PC-9 (cell line): ENCODE results near the gene MUCL3. TPM values are rescaled to one million over a fixed set of nuclear protein-coding genes. Genes with fewer than 3 reads are reported as not detected.

ENCODE experiments used
- BruUV-seq: library from RNA; stranded (reverse); fragments of 400-500 nt; replicated peaks from 2 replicates; lab custom pipeline; 2021; lab: Mats Ljungman, UMichigan
- CTCF ChIA-PET: fragments of 300-600 bp; sonication (Branson Sonifier 250); formaldehyde crosslinking; loops from one replicate; lab custom pipeline; 2022; ENCODE audit warnings: antibody characterized with exemption; lab: Charles Lee
- POLR2A ChIA-PET: fragments of 300-600 bp; sonication (Branson Sonifier 250); formaldehyde crosslinking; loops from one replicate; lab custom pipeline; 2022; ENCODE audit warnings: antibody characterized with exemption; ENCODE audit not compliant: unreplicated experiment; lab: Charles Lee
- DNase-seq, 2 experiments: peaks; one replicate each; pipeline versions ENCODE4 v3.0.0 to v3.0.0-alpha.2; 2015 to 2022; ENCODE audit warnings: mixed read lengths in 1 of 2
- H2AFZ ChIP-seq: fragments of 200-600 bp; sonication (generic); 2 replicates; pipeline ENCODE4 v1.8.1; 2017; ENCODE audit warnings: antibody characterized with exemption
- H3F3A ChIP-seq: fragments of 200-600 bp; sonication (generic); 2 replicates; pipeline ENCODE4 v1.8.1; 2017; ENCODE audit warnings: antibody characterized with exemption, mild to moderate bottlenecking, low read depth; ENCODE audit not compliant: insufficient read depth
- H3K27ac ChIP-seq: fragments of 200-600 bp; sonication (generic); 2 replicates; pipeline ENCODE4 v1.6.1; 2016; ENCODE audit warnings: mixed run types
- H3K27me3 ChIP-seq: fragments of 200-600 bp; sonication (generic); 2 replicates; pipeline ENCODE4 v1.6.1; 2016; ENCODE audit warnings: low read depth, mixed run types; ENCODE audit not compliant: insufficient read depth
- H3K36me3 ChIP-seq: fragments of 200-600 bp; sonication (generic); 2 replicates; pipeline ENCODE4 v1.6.1; 2016; ENCODE audit warnings: low read depth, mixed run types
- H3K4me1 ChIP-seq: fragments of 200-600 bp; sonication (generic); replicated peaks from 2 replicates; pipeline ENCODE4 v1.6.1; 2016; ENCODE audit warnings: mixed run types; ENCODE audit not compliant: insufficient read depth
- H3K4me2 ChIP-seq: fragments of 200-600 bp; sonication (generic); 2 replicates; pipeline ENCODE4 v1.6.1; 2017; ENCODE audit warnings: mixed run types
- H3K4me3 ChIP-seq: fragments of 200-600 bp; sonication (generic); 2 replicates; pipeline ENCODE4 v1.6.1; 2016; ENCODE audit warnings: mixed run types
- H3K79me2 ChIP-seq: fragments of 200-600 bp; sonication (generic); 2 replicates; pipeline ENCODE4 v1.6.1; 2017; ENCODE audit warnings: low read depth, mixed run types
- H3K9me2 ChIP-seq: fragments of 200-600 bp; sonication (generic); 2 replicates; pipeline ENCODE4 v1.8.1; 2017; ENCODE audit warnings: mild to moderate bottlenecking; ENCODE audit not compliant: insufficient read depth
- H3K9me3 ChIP-seq: fragments of 200-600 bp; sonication (generic); 2 replicates; pipeline ENCODE4 v1.8.1; 2016; ENCODE audit warnings: low read depth; ENCODE audit not compliant: insufficient read depth
- H4K20me1 ChIP-seq: fragments of 200-600 bp; sonication (generic); 2 replicates; pipeline ENCODE4 v1.8.1; 2017; ENCODE audit not compliant: insufficient read depth
- EZH2 ChIP-seq: fragments of 200-600 bp; sonication (generic); IDR thresholded peaks from 2 replicates; pipeline ENCODE4 v1.8.0; 2017; ENCODE audit warnings: antibody characterized with exemption, low read depth
- intact Hi-C: fragments of 100-400 bp; cut with micrococcal nuclease; formaldehyde crosslinking; loops from one replicate; pipeline ENCODE4 v1.10.0; 2022; ENCODE audit not compliant: unreplicated experiment
- total RNA-seq: library from RNA; stranded (reverse); gene quantifications from 2 replicates; pipeline ENCODE4 v1.2.3, GENCODE V29; 2021
- TF ChIP-seq, protein P1 (sequence below): fragments of 200-600 bp; sonication (generic); conservative IDR thresholded peaks from 2 replicates; pipeline ENCODE4 v1.6.1; 2017; ENCODE audit warnings: mixed run types, antibody characterized with exemption, mild to moderate bottlenecking, moderate library complexity

Gene MUCL3
- total RNA-seq, 1 experiment from 2014 or later = not detected

DNA sequence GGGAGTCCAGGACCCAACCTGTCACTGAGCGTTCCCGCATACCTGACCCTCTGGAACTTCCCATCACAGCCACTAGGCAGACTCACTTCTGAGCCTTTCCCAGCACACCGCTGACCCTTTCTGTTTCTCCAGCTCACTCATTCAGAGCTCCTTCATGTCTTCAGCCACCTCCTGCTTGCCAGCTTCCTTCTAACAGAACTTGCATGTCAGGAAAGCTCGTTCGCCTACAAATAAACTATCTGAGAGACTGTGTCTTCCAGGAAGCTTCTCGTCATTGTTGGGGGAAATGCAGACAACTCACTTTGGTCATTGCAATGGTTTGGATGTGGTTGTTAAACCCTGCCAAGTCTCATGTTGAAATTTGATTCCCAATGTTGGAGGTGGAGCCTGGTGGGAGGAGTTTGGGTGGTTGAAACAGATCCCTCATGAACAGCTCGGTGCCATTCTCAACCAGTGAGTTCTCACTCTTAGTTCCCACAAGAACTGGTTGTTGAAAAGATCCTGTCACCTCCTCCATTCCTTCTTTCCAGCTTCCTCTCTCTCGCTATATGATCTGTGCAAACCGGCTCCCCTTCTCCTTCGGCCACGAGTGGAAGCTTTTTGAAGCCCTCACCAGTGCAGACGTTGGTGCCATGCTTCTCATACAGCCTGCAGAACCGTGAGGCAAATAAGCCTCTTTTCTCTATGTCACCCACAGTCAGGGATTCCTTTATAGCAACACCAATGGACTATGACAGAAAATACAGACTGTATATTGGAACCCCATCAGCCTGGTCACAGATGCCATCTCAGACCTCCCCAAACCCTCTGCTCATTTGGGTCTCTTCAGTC lies 41.4 kb downstream of the MUCL3 start:
- POLR2A ChIA-PET = no interaction called here
- no peaks in the 10 kb centered on the region for H3K9me2 ChIP-seq
- no peak for TF ChIP-seq EZH2
- TF ChIP-seq, protein P1, sequence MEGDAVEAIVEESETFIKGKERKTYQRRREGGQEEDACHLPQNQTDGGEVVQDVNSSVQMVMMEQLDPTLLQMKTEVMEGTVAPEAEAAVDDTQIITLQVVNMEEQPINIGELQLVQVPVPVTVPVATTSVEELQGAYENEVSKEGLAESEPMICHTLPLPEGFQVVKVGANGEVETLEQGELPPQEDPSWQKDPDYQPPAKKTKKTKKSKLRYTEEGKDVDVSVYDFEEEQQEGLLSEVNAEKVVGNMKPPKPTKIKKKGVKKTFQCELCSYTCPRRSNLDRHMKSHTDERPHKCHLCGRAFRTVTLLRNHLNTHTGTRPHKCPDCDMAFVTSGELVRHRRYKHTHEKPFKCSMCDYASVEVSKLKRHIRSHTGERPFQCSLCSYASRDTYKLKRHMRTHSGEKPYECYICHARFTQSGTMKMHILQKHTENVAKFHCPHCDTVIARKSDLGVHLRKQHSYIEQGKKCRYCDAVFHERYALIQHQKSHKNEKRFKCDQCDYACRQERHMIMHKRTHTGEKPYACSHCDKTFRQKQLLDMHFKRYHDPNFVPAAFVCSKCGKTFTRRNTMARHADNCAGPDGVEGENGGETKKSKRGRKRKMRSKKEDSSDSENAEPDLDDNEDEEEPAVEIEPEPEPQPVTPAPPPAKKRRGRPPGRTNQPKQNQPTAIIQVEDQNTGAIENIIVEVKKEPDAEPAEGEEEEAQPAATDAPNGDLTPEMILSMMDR = no peak
- H4K20me1 ChIP-seq = no peaks in the 10 kb centered on the region
- H3K4me2 ChIP-seq = no peak overlapping the region
- no peak overlapping the region for H3K27ac ChIP-seq
- no peaks in the 10 kb centered on the region for H3K36me3 ChIP-seq
- CTCF ChIA-PET = no interaction called here
- H3K27me3 ChIP-seq = no peaks in the 10 kb centered on the region
- no peaks in the 10 kb centered on the region for H3K79me2 ChIP-seq
- BruUV-seq = no TSS peak
- peaks cover 10% of the 10 kb centered on the region; the same call in 1 of the 2 replicates for H3F3A ChIP-seq
- peak in 1 of 2 experiments; percentile 64 for DNase-seq
- 0 out of 2 replicates have a peak, but pooled peaks cover 5% of the 10 kb centered on the region for H3K4me1 ChIP-seq
- H3K4me3 ChIP-seq = no peak overlapping the region
- H3K9me3 ChIP-seq = no peaks in the 10 kb centered on the region
- H2AFZ ChIP-seq = no peak overlapping the region
- intact Hi-C loops = no loop called here

GRCh38 chr6:30983439-30983838 lies 42.7 kb downstream of the MUCL3 start, which contains the start of gene MUC21:
TSS of gene MUC21 (plus strand) at chr6:30983718. CDS start at chr6:30983959, 241 bp downstream.
- ChIA-PET CTCF (interaction anchor here (1.1 kb wide), 1 partner anchor 41 kb away, joined by 3 read pairs; no protein-coding TSS in a partner anchor), POLR2A (interaction anchor here (0.6 kb wide), 1 partner anchor 76 kb away, joined by 5 read pairs; no protein-coding TSS in a partner anchor)
- BruUV-seq = no TSS peak
- no peak for DNase-seq
- H3K27ac ChIP-seq = no peak within 1 kb of the TSS
- peaks cover 10% of the 10 kb centered on the region; the same call in 1 of the 2 replicates for H3F3A ChIP-seq
- H3K36me3 ChIP-seq = no peaks in the 10 kb centered on the region
- H4K20me1 ChIP-seq = no peaks in the 10 kb centered on the region
- H3K27me3 ChIP-seq = no peaks in the 10 kb centered on the region
- 0 out of 2 replicates have a peak, but pooled peaks cover 5% of the 10 kb centered on the region for H3K4me1 ChIP-seq
- H3K79me2 ChIP-seq = no peaks in the 10 kb centered on the region
- no peak within 1 kb of the TSS for H2AFZ ChIP-seq
- H3K4me3 ChIP-seq = no peak within 1 kb of the TSS
- intact Hi-C loops = no loop called here
- TF ChIP-seq, protein P1 = no peak
- TF ChIP-seq EZH2 = no peak
- H3K9me3 ChIP-seq = no peaks in the 10 kb centered on the region
- H3K4me2 ChIP-seq = no peak within 1 kb of the TSS
- H3K9me2 ChIP-seq = no peaks in the 10 kb centered on the region

- Histone ChIP-seq H3K36me3 (no peaks in the 10 kb centered on the region), H3K9me3 (no peaks in the 10 kb centered on the region), H3K9me2 (no peaks in the 10 kb centered on the region), H3K27me3 (no peaks in the 10 kb centered on the region), H4K20me1 (no peaks in the 10 kb centered on the region), H3F3A (peaks cover 10% of the 10 kb centered on the region; the same call in 1 of the 2 replicates), H3K79me2 (no peaks in the 10 kb centered on the region), H3K4me1 (0 out of 2 replicates have a peak, but pooled peaks cover 5% of the 10 kb centered on the region), H3K4me2 (no peak overlapping the region), H3K4me3 (no peak overlapping the region), H2AFZ (no peak overlapping the region), H3K27ac (no peak overlapping the region)
- TF ChIP-seq, protein P1 = no peak
- TF ChIP-seq EZH2 = no peak
- POLR2A ChIA-PET = interaction anchor here (0.6 kb wide), 1 partner anchor 349 kb away, joined by 35 read pairs; no protein-coding TSS in a partner anchor
- CTCF ChIA-PET = no interaction called here
- intact Hi-C loops = no loop called here
- BruUV-seq = no TSS peak
- DNase-seq = no peak
Observed at GRCh38 chr6:30985490-30985889, 44.7 kb downstream of the MUCL3 start.
